Neutrophil (primary cell): ENCODE data around the gene S100A6.

Source experiments
- H3K27ac ChIP-seq: fragments of 200-600 bp; sonication (generic); 2 replicates; pipeline ENCODE4 v1.5.1; 2016; ENCODE audit warnings: mild to moderate bottlenecking, moderate library complexity
- H3K27me3 ChIP-seq: fragments of 200-600 bp; sonication (generic); 2 replicates; pipeline ENCODE4 v1.6.0; 2016; ENCODE audit warnings: mild to moderate bottlenecking
- H3K36me3 ChIP-seq: fragments of 200-600 bp; sonication (generic); 2 replicates; pipeline ENCODE4 v1.5.1; 2017
- H3K4me1 ChIP-seq, 2 experiments: fragments of 200-600 bp in 1 of 2; sonication (generic) in 1 of 2; 1 replicate in 1 of 2; 2 replicates in 1 of 2; pipeline versions ENCODE4 v1.5.1 to v1.6.1; 2013 to 2016; ENCODE audit warnings: low read depth in 1 of 2, low read length in 1 of 2, mild to moderate bottlenecking in 1 of 2, moderate library complexity in 1 of 2; ENCODE audit not compliant: control insufficient read depth in 1 of 2, insufficient read depth in 1 of 2
- H3K4me3 ChIP-seq, 2 experiments: fragments of 200-600 bp in 1 of 2; sonication (generic) in 1 of 2; 1 replicate in 1 of 2; 2 replicates in 1 of 2; pipeline ENCODE4 v1.5.1; 2013 to 2016; ENCODE audit warnings: low read depth in 1 of 2, low read length in 1 of 2, mild to moderate bottlenecking in 1 of 2, moderate library complexity in 1 of 2
- H3K9me3 ChIP-seq: fragments of 200-600 bp; sonication (generic); 2 replicates; pipeline ENCODE4 v1.5.1; 2016
- CTCF ChIP-seq: fragments of 200-600 bp; sonication (generic); IDR thresholded peaks from 2 replicates; pipeline ENCODE4 v1.5.1; 2016; ENCODE audit warnings: antibody characterized with exemption

The S100A6 gene

GRCh38 chr1:153493343-153493960 lies 42.3 kb downstream of the S100A6 start:
- no peaks in the 10 kb centered on the region for H3K9me3 ChIP-seq
- no peak for TF ChIP-seq CTCF
- no peak overlapping the region for H3K27ac ChIP-seq
- no peak overlapping the region for H3K4me3 ChIP-seq
- H3K4me1 ChIP-seq, result peaks cover 24 to 25% of the 10 kb centered on the region in 2 experiments
- peaks cover 22% of the 10 kb centered on the region for H3K27me3 ChIP-seq
- H3K36me3 ChIP-seq, result no peaks in the 10 kb centered on the region

- Histone ChIP-seq H3K9me3 (no peaks in the 10 kb centered on the region), H3K27ac (no peak overlapping the region), H3K27me3 (peaks cover 11% of the 10 kb centered on the region), H3K4me3 (no peak overlapping the region), H3K4me1 (peaks cover 24 to 25% of the 10 kb centered on the region in 2 experiments), H3K36me3 (no peaks in the 10 kb centered on the region)
- TF ChIP-seq CTCF, result no peak
These were observed 45.3 kb downstream of the S100A6 start for GRCh38 chr1:153490272-153491051.

- Histone ChIP-seq H3K36me3 (no peaks in the 10 kb centered on the region), H3K4me1 (peaks cover 18 to 19% of the 10 kb centered on the region in 2 experiments), H3K4me3 (no peak overlapping the region), H3K27ac (no peak overlapping the region), H3K9me3 (no peaks in the 10 kb centered on the region), H3K27me3 (peaks cover 26% of the 10 kb centered on the region)
- TF ChIP-seq CTCF, result no peak
These were observed 47.1 kb downstream of the S100A6 start for GRCh38 chr1:153488731-153489130.

GRCh38 chr1:153487707-153488106 lies 48.1 kb downstream of the S100A6 start:
- Histone ChIP-seq H3K27me3 (peaks cover 37% of the 10 kb centered on the region), H3K9me3 (no peaks in the 10 kb centered on the region), H3K4me3 (no peak overlapping the region), H3K36me3 (no peaks in the 10 kb centered on the region), H3K4me1 (peaks cover 10 to 11% of the 10 kb centered on the region in 2 experiments), H3K27ac (no peak overlapping the region)
- TF ChIP-seq CTCF, result no peak

GRCh38 chr1:153485863-153486262 lies 49.9 kb downstream of the S100A6 start:
- Histone ChIP-seq H3K27ac (no peak overlapping the region), H3K27me3 (peaks cover 54% of the 10 kb centered on the region), H3K4me3 (no peak overlapping the region)

More at GRCh38 chr1:153485863-153486262, 49.9 kb downstream of the S100A6 start:
- Histone ChIP-seq H3K4me1 (peaks cover 4 to 6% of the 10 kb centered on the region in 2 experiments), H3K9me3 (no peaks in the 10 kb centered on the region), H3K36me3 (no peaks in the 10 kb centered on the region)
- no peak for TF ChIP-seq CTCF
